Endothelial cell of umbilical vein (primary cell): Measurements from ENCODE around the gene ABCB4. TPM values are rescaled to one million over a fixed set of nuclear protein-coding genes. Genes with fewer than 3 reads are reported as not detected.

Experiments used
- BruUV-seq: library from RNA; stranded (reverse); fragments of 400-500 nt; replicated peaks from 2 replicates; lab custom pipeline; 2021; lab: Mats Ljungman, UMichigan
- CTCF ChIA-PET: fragments of 300-600, 350-600 bp; sonication (Branson Sonifier 250); formaldehyde crosslinking; loops from one replicate; lab custom pipeline; 2021; ENCODE audit warnings: antibody characterized with exemption, inconsistent platforms; lab: Charles Lee
- POLR2A ChIA-PET: fragments of 300-600, 350-600 bp; sonication (Branson Sonifier 250); formaldehyde crosslinking; loops from one replicate; lab custom pipeline; 2021; ENCODE audit warnings: antibody characterized with exemption, inconsistent platforms; lab: Charles Lee
- DNase-seq: peaks from one replicate; pipeline ENCODE4 v3.0.0-alpha.2; 2011; ENCODE audit warnings: low read depth, low spot score
- FAIRE-seq: peaks from 2 replicates; lab custom pipeline; 2011; peaks lifted over from hg19 to GRCh38; lab: Jason Lieb, UNC
- H2AFZ ChIP-seq: 2 replicates; pipeline ENCODE4 v1.6.0; 2012; ENCODE audit warnings: low read depth, low read length, control low read depth, inconsistent platforms
- H3K27ac ChIP-seq: 2 replicates; pipeline ENCODE4 v1.5.1; 2011; ENCODE audit warnings: low read depth, mild to moderate bottlenecking, control low read depth, low read length, moderate library complexity; ENCODE audit not compliant: insufficient read depth
- H3K27me3 ChIP-seq, 2 experiments: 2 replicates each; pipeline versions ENCODE4 v1.6.0 to v1.6.1; 2011; ENCODE audit warnings: low read length in 2 of 2, mixed read lengths in 1 of 2; ENCODE audit not compliant: control insufficient read depth in 2 of 2, insufficient read depth in 2 of 2
- H3K36me3 ChIP-seq, 2 experiments: 2 replicates in 1 of 2; 3 replicates in 1 of 2; pipeline ENCODE4 v1.5.1; 2011; ENCODE audit warnings: low read length in 2 of 2, mild to moderate bottlenecking in 1 of 2, moderate library complexity in 1 of 2; ENCODE audit not compliant: control insufficient read depth in 2 of 2, insufficient read depth in 2 of 2; ENCODE audit errors: extremely low read depth in 1 of 2
- H3K4me1 ChIP-seq: 3 replicates; pipeline ENCODE4 v1.5.1; 2011; ENCODE audit warnings: mild to moderate bottlenecking, low read length; ENCODE audit not compliant: control insufficient read depth, insufficient read depth; ENCODE audit errors: extremely low read depth
- H3K4me2 ChIP-seq: 2 replicates; pipeline ENCODE4 v1.6.1; 2011; ENCODE audit warnings: low read length, control low read depth, mixed read lengths; ENCODE audit not compliant: insufficient read depth
- H3K4me3 ChIP-seq, 3 experiments: fragments of 200-600 bp in 1 of 3; sonication (generic), shearing (Covaris generic) in 1 of 3; replicated peaks in 1 of 3; 2 replicates each; pipeline ENCODE4 v1.5.1; 2011 to 2016; ENCODE audit warnings: control low read depth in 3 of 3, low read length in 3 of 3, mild to moderate bottlenecking in 2 of 3, inconsistent platforms in 1 of 3, low read depth in 1 of 3, moderate library complexity in 1 of 3; ENCODE audit not compliant: insufficient read depth in 1 of 3
- H3K79me2 ChIP-seq: 2 replicates; pipeline ENCODE4 v1.6.0; 2012; ENCODE audit warnings: low read length, inconsistent platforms; ENCODE audit not compliant: control insufficient read depth, insufficient read depth
- H3K9ac ChIP-seq: replicated peaks from 2 replicates; pipeline ENCODE3; 2011; ENCODE audit warnings: low read length, control low read depth; ENCODE audit not compliant: insufficient read depth; ENCODE audit errors: extremely low read depth
- H3K9me1 ChIP-seq: replicated peaks from 3 replicates; pipeline ENCODE4 v1.6.0; 2011; ENCODE audit warnings: mild to moderate bottlenecking, low read length; ENCODE audit not compliant: control insufficient read depth, insufficient read depth; ENCODE audit errors: extremely low read depth
- H3K9me3 ChIP-seq: replicated peaks from 2 replicates; pipeline ENCODE4 v1.5.1; 2012; ENCODE audit warnings: low read length, inconsistent platforms; ENCODE audit not compliant: control insufficient read depth, insufficient read depth
- H4K20me1 ChIP-seq: replicated peaks from 2 replicates; pipeline ENCODE3; 2011; ENCODE audit warnings: mild to moderate bottlenecking, low read length; ENCODE audit not compliant: control insufficient read depth, insufficient read depth; ENCODE audit errors: extremely low read depth
- CTCF ChIP-seq, 2 donors: IDR thresholded peaks; 1 replicate in 1 of 2; 2 replicates in 1 of 2; pipeline ENCODE4 v1.5.1; 2011; ENCODE audit warnings: low read length in 2 of 2, mild to moderate bottlenecking in 2 of 2, moderate library complexity in 2 of 2, control low read depth in 1 of 2, inconsistent platforms in 1 of 2, low read depth in 1 of 2; ENCODE audit not compliant: insufficient read depth in 1 of 2; ENCODE audit errors: extremely low read depth in 1 of 2
- EZH2 ChIP-seq: IDR thresholded peaks from 2 replicates; pipeline ENCODE4 v1.6.1; 2012; ENCODE audit warnings: borderline replicate concordance, low read depth, mild to moderate bottlenecking, moderate library complexity, low read length, inconsistent platforms; ENCODE audit not compliant: severe bottlenecking
- FOS ChIP-seq: IDR thresholded peaks from 2 replicates; pipeline ENCODE4 v1.6.1; 2011; ENCODE audit warnings: mild to moderate bottlenecking, low read length, moderate library complexity, borderline replicate concordance; ENCODE audit not compliant: insufficient read depth
- GATA2 ChIP-seq: IDR thresholded peaks from 2 replicates; pipeline ENCODE4 v1.7.0; 2011; ENCODE audit warnings: low read depth, mild to moderate bottlenecking, moderate library complexity, mixed read lengths, low read length; ENCODE audit not compliant: insufficient read length, insufficient read depth
- JUN ChIP-seq: IDR thresholded peaks from 2 replicates; pipeline ENCODE4 v1.6.1; 2011; ENCODE audit warnings: borderline replicate concordance, low read depth; ENCODE audit not compliant: insufficient read length, insufficient read depth
- MYC ChIP-seq: IDR thresholded peaks from one replicate; pipeline ENCODE4 v1.6.1; 2011; ENCODE audit warnings: mild to moderate bottlenecking, low read depth, low read length
- POLR2A ChIP-seq: IDR thresholded peaks from 2 replicates; pipeline ENCODE4 v1.6.1; 2012; ENCODE audit warnings: low read depth, mild to moderate bottlenecking, control low read depth, low read length
- POLR2AphosphoS5 ChIP-seq: IDR thresholded peaks from 2 replicates; pipeline ENCODE4 v1.6.1; 2012; ENCODE audit warnings: low read depth, mild to moderate bottlenecking, control low read depth, low read length, moderate library complexity; ENCODE audit not compliant: insufficient read depth
- dilution Hi-C: fragments of 300-500 bp; cut with MboI; formaldehyde crosslinking; loops from one replicate; pipeline ENCODE4 v1.15.0; 2019; ENCODE audit warnings: low sequenced_read_pairs; ENCODE audit not compliant: extremely low pct_ligation_motif_present
- intact Hi-C: fragments of 100-400 bp; cut with micrococcal nuclease; formaldehyde crosslinking; loops from one replicate; pipeline ENCODE4 v1.10.0; 2022
- polyA plus RNA-seq, 4 experiments: library from polyadenylated mRNA; depleted of rRNA in 3 of 4; stranded (reverse) in 3 of 4; unstranded in 1 of 4; fragments of >200 nt; gene quantifications; 2 replicates each; pipeline versions ENCODE4 v1.2.1 to v1.2.3, GENCODE V29; 2011 to 2012; ENCODE audit warnings: missing spikeins in 1 of 4
- total RNA-seq: library from RNA; stranded (reverse); gene quantifications from 2 replicates; pipeline ENCODE4 v1.2.3, GENCODE V29; 2021

Gene ABCB4
- total and polyA plus RNA-seq, 2 donors (not counting 3 experiments of a cell fraction or from before 2014, with no cell fraction given) = 0.11 to 0.15 TPM

DNA sequence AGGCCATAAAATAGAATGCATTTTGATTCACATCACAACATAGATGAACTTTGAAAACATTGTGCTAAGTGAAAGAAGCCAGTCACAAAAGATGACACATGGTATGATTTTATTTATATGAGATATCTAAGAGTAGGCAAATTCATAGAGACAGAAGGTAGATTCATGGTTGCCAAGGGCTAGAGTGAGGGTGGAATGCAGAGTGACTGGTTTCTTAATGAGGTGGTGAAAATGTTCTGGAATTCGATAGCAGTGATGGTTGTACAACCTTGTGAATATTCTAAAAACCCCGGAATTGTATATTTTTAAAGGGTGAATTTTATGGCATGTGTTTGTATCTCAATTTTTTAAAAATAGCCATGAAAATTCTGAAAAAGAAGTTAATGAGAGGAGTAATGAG is 42.9 kb downstream of the ABCB4 start:
- no peak overlapping the region for H3K27ac ChIP-seq
- intact Hi-C loops = no loop called here
- H2AFZ ChIP-seq = no peak overlapping the region
- ChIA-PET CTCF (interaction anchor here (1.0 kb wide), 1 partner anchor 14 kb away, joined by 3 read pairs; no protein-coding TSS in a partner anchor), POLR2A (no interaction called here)
- H3K36me3 ChIP-seq = no peaks in the 10 kb centered on the region
- dilution Hi-C loops = no loop called here
- DNase-seq = no peak
- no peaks in the 10 kb centered on the region for H3K9me1 ChIP-seq
- no peaks in the 10 kb centered on the region for H3K9me3 ChIP-seq
- no TSS peak for BruUV-seq
- no peaks in the 10 kb centered on the region for H3K4me1 ChIP-seq
- FAIRE-seq = no peak
- no peaks in the 10 kb centered on the region for H4K20me1 ChIP-seq
- H3K27me3 ChIP-seq = peaks cover 0 to 5% of the 10 kb centered on the region in 2 experiments
- H3K9ac ChIP-seq = no peak overlapping the region
- TF ChIP-seq POLR2AphosphoS5 = no peak
- TF ChIP-seq GATA2 = no peak
- TF ChIP-seq CTCF (IDR thresholded peaks at IDR 0.05; ENCODE audit: extremely low read depth in 1 of 2, insufficient read depth in 1 of 2, low read depth in 1 of 2, low read length in 2 of 2) = no peak
- TF ChIP-seq FOS = no peak
- TF ChIP-seq POLR2A = no peak
- TF ChIP-seq JUN = no peak
- no peak for TF ChIP-seq MYC
- TF ChIP-seq EZH2 = no peak
- no peak overlapping the region for H3K4me2 ChIP-seq
- no peaks in the 10 kb centered on the region for H3K79me2 ChIP-seq
- no peak overlapping the region for H3K4me3 ChIP-seq
